ENCODE measurements around the gene EXOC3L1.

Gene EXOC3L1

GRCh38 chr16:67185651-67186134 is 4.2 kb downstream of the EXOC3L1 start:
- Histone ChIP-seq H3K4me1 (peaks cover 6% of the 10 kb centered on the region; the same call in 1 of the 2 replicates), H3K4me3 (no peak overlapping the region), H3K27me3 (ENCODE audit: low read depth) (no peaks in the 10 kb centered on the region), H3K36me3 (replicated peaks) (no peaks in the 10 kb centered on the region), H3K9me3 (no peaks in the 10 kb centered on the region)
- no peak for DNase-seq (ENCODE audit: low spot score in 2 of 2)
- in situ Hi-C loops (cut with MboI; ENCODE audit: low sequenced_read_pairs): no loop called here

- in situ Hi-C loops (cut with MboI; ENCODE audit: low sequenced_read_pairs): no loop called here
- DNase-seq (ENCODE audit: low spot score in 2 of 2): peak; percentile 82 to 96
Measured at GRCh38 chr16:67184995-67185650, 4.8 kb downstream of the EXOC3L1 start.

GRCh38 chr16:67184453-67184994 is 5.4 kb downstream of the EXOC3L1 start:
- no peaks in the 10 kb centered on the region for H3K9me3 ChIP-seq
- no peaks in the 10 kb centered on the region for H3K36me3 ChIP-seq (replicated peaks)
- H3K27me3 ChIP-seq (ENCODE audit: low read depth): no peaks in the 10 kb centered on the region
- H3K4me1 ChIP-seq: peaks cover 6% of the 10 kb centered on the region; the same call in 1 of the 2 replicates
- DNase-seq (ENCODE audit: low spot score in 2 of 2): no peak
- in situ Hi-C loops (cut with MboI; ENCODE audit: low sequenced_read_pairs): no loop called here
- H3K4me3 ChIP-seq: peak overlapping the region; percentile 92

More at GRCh38 chr16:67184995-67185650, 4.8 kb downstream of the EXOC3L1 start:
- Histone ChIP-seq H3K4me3 (no peak overlapping the region), H3K27me3 (ENCODE audit: low read depth) (no peaks in the 10 kb centered on the region), H3K36me3 (replicated peaks) (no peaks in the 10 kb centered on the region), H3K9me3 (no peaks in the 10 kb centered on the region), H3K4me1 (peaks cover 6% of the 10 kb centered on the region; the same call in 1 of the 2 replicates)

- in situ Hi-C loops (cut with MboI; ENCODE audit: low sequenced_read_pairs): no loop called here
- Histone ChIP-seq H3K4me3 (peak within 1 kb of the TSS; percentile 92), H3K9me3 (no peaks in the 10 kb centered on the region), H3K36me3 (replicated peaks) (no peaks in the 10 kb centered on the region), H3K27me3 (ENCODE audit: low read depth) (no peaks in the 10 kb centered on the region), H3K4me1 (peaks cover 6% of the 10 kb centered on the region; the same call in 1 of the 2 replicates)
- peak; percentile 99 for DNase-seq (ENCODE audit: low spot score in 2 of 2)
Measured at GRCh38 chr16:67183627-67184452, 6.1 kb downstream of the EXOC3L1 start, which contains the start of gene MATCAP1. Gene MATCAP1 (minus strand): TSS chr16:67183963. CDS start chr16:67180610, 3,353 bp downstream.

GRCh38 chr16:67183284-67183626 is 6.7 kb downstream of the EXOC3L1 start:
- in situ Hi-C loops (cut with MboI; ENCODE audit: low sequenced_read_pairs): no loop called here
- Histone ChIP-seq H3K4me3 (peak overlapping the region; percentile 92), H3K9me3 (no peaks in the 10 kb centered on the region), H3K4me1 (peaks cover 6% of the 10 kb centered on the region; the same call in 1 of the 2 replicates), H3K36me3 (replicated peaks) (no peaks in the 10 kb centered on the region), H3K27me3 (ENCODE audit: low read depth) (no peaks in the 10 kb centered on the region)
- no peak for DNase-seq (ENCODE audit: low spot score in 2 of 2)

GRCh38 chr16:67182288-67182687 is 7.6 kb downstream of the EXOC3L1 start:
- Histone ChIP-seq H3K9me3 (no peaks in the 10 kb centered on the region), H3K27me3 (ENCODE audit: low read depth) (no peaks in the 10 kb centered on the region), H3K4me1 (peaks cover 6% of the 10 kb centered on the region; the same call in 1 of the 2 replicates), H3K36me3 (replicated peaks) (no peaks in the 10 kb centered on the region), H3K4me3 (no peak overlapping the region)
- DNase-seq (ENCODE audit: low spot score in 2 of 2): no peak
- in situ Hi-C loops (cut with MboI; ENCODE audit: low sequenced_read_pairs): no loop called here

- Histone ChIP-seq H3K4me3 (no peak overlapping the region), H3K4me1 (peaks cover 6% of the 10 kb centered on the region; the same call in 1 of the 2 replicates), H3K27me3 (ENCODE audit: low read depth) (no peaks in the 10 kb centered on the region), H3K36me3 (replicated peaks) (no peaks in the 10 kb centered on the region), H3K9me3 (no peaks in the 10 kb centered on the region)
- DNase-seq (ENCODE audit: low spot score in 2 of 2): no peak
- in situ Hi-C loops (cut with MboI; ENCODE audit: low sequenced_read_pairs): no loop called here
Measured at GRCh38 chr16:67181346-67181745, 8.6 kb downstream of the EXOC3L1 start.

GRCh38 chr16:67180166-67180565 is 9.8 kb downstream of the EXOC3L1 start:
- no peak for DNase-seq (ENCODE audit: low spot score in 2 of 2)
- peaks cover under 1% of the 10 kb centered on the region for H3K36me3 ChIP-seq (replicated peaks)
- H3K4me3 ChIP-seq: no peak overlapping the region
- H3K9me3 ChIP-seq: no peaks in the 10 kb centered on the region
- no peaks in the 10 kb centered on the region for H3K27me3 ChIP-seq (ENCODE audit: low read depth)
- peaks cover 6% of the 10 kb centered on the region; the same call in 1 of the 2 replicates for H3K4me1 ChIP-seq
- in situ Hi-C loops (cut with MboI; ENCODE audit: low sequenced_read_pairs): no loop called here

GRCh38 chr16:67179421-67180080 is 10.4 kb downstream of the EXOC3L1 start:
- no peaks in the 10 kb centered on the region for H3K27me3 ChIP-seq (ENCODE audit: low read depth)
- H3K36me3 ChIP-seq (replicated peaks): peaks cover 5% of the 10 kb centered on the region
- H3K4me3 ChIP-seq: no peak overlapping the region
- in situ Hi-C loops (cut with MboI; ENCODE audit: low sequenced_read_pairs): no loop called here
- no peaks in the 10 kb centered on the region for H3K9me3 ChIP-seq
- H3K4me1 ChIP-seq: peaks cover 10% of the 10 kb centered on the region
- DNase-seq (ENCODE audit: low spot score in 2 of 2): no peak

GRCh38 chr16:67177743-67178699 is 11.9 kb downstream of the EXOC3L1 start:
- in situ Hi-C loops (cut with MboI; ENCODE audit: low sequenced_read_pairs): no loop called here
- Histone ChIP-seq H3K9me3 (no peaks in the 10 kb centered on the region), H3K4me3 (no peak overlapping the region), H3K4me1 (peaks cover 20% of the 10 kb centered on the region), H3K27me3 (ENCODE audit: low read depth) (no peaks in the 10 kb centered on the region), H3K36me3 (replicated peaks) (peaks cover 5% of the 10 kb centered on the region)
- no peak for DNase-seq (ENCODE audit: low spot score in 2 of 2)

- DNase-seq (ENCODE audit: low spot score in 2 of 2): no peak
- Histone ChIP-seq H3K27me3 (ENCODE audit: low read depth) (no peaks in the 10 kb centered on the region), H3K9me3 (no peaks in the 10 kb centered on the region), H3K4me1 (peaks cover 20% of the 10 kb centered on the region), H3K4me3 (no peak overlapping the region), H3K36me3 (replicated peaks) (peaks cover 5% of the 10 kb centered on the region)
- in situ Hi-C loops (cut with MboI; ENCODE audit: low sequenced_read_pairs): no loop called here
Measured at GRCh38 chr16:67176662-67177061, 13.3 kb downstream of the EXOC3L1 start.

GRCh38 chr16:67174706-67175231 is 15.2 kb downstream of the EXOC3L1 start:
- no peaks in the 10 kb centered on the region for H3K27me3 ChIP-seq (ENCODE audit: low read depth)
- H3K4me1 ChIP-seq: peaks cover 33% of the 10 kb centered on the region
- peak overlapping the region; percentile 34 for H3K4me3 ChIP-seq
- H3K9me3 ChIP-seq: no peaks in the 10 kb centered on the region
- in situ Hi-C loops (cut with MboI; ENCODE audit: low sequenced_read_pairs): no loop called here
- peaks cover 5% of the 10 kb centered on the region for H3K36me3 ChIP-seq (replicated peaks)
- DNase-seq (ENCODE audit: low spot score in 2 of 2): no peak

Measured in HAP-1 (cell line).